GM13976 (cell line): Measurements from ENCODE around the gene ITPA.

Experiments used
- DNase-seq: peaks from one replicate; pipeline ENCODE4 v3.0.0; 2012; ENCODE audit warnings: low spot score
- CTCF ChIP-seq: IDR thresholded peaks from 2 replicates; pipeline ENCODE4 v1.5.1; 2012; ENCODE audit warnings: borderline replicate concordance, mild to moderate bottlenecking; ENCODE audit not compliant: insufficient read depth; ENCODE audit errors: extremely low read depth, missing control alignments, control extremely low read depth
- in situ Hi-C: fragments of 300-500 bp; cut with MboI; formaldehyde crosslinking; loops from one replicate; pipeline ENCODE4 v1.12.0; 2022; ENCODE audit warnings: low sequenced_read_pairs, mixed read lengths, inconsistent platforms; ENCODE audit not compliant: unreplicated experiment

ITPA gene

DNA sequence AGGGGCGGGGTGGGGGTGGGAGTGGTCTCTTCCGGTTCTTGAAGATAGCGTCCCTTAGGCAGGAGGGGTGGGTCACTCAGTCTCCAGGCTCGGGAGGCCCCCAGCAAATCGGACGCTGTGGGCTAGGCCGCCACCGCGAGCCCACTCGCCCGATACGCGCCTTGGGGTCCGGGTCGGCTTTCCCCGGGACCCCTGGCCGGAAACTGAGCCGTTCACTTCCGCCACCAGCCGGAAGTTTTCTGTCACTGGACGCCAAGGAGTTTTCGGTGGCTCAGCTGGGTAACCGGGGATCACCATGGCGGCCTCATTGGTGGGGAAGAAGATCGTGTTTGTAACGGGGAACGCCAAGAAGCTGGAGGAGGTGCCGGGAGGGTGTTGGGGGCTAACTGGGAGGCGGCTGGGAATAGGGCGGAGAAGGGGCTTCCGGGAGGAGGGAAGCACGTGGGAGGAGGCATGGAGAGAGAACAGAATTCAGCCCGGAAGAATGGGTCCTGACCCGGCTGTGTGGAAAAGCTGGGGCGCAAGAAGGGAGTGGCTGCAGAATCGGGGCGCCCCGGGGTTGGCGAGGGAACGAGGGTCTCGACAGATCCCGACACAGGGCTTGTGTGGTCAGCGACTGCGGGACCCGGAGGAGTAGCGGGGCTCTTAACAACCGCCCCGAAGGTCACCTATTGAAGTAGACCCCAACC, at the start of gene ITPA:
Gene ITPA (plus strand): TSS at position 242 of the 689 bp plus-strand sequence. CDS start 54 bp downstream, at position 296.
- in situ Hi-C loops: no loop called here
- no peak for TF ChIP-seq CTCF
- peak; percentile 88 for DNase-seq

DNA sequence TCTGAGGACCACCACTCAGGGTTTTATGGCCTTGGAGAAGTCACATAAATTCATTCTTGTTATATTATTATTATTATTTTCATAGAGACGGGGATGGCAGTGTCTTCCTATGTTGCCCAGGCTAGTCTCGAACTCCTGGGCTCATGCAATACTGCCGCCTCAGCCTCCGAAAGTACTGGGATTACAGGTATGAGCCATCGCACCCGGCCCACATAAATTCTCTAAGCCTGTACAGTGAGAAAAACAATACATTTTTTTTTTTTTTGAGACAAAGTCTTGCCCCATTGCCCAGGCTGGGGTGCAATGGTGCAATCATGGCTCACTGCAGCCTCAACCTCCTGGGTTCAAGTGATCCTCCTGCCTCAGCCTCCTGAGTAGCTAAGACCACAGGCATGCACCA, 48.9 kb upstream of the ITPA start:
- no peak for DNase-seq
- in situ Hi-C loops: no loop called here
- TF ChIP-seq CTCF: no peak

GRCh38 chr20:3161316-3162079, 47.8 kb upstream of the ITPA start:
- TF ChIP-seq CTCF: no peak
- DNase-seq: no peak
- in situ Hi-C loops: no loop called here

DNA sequence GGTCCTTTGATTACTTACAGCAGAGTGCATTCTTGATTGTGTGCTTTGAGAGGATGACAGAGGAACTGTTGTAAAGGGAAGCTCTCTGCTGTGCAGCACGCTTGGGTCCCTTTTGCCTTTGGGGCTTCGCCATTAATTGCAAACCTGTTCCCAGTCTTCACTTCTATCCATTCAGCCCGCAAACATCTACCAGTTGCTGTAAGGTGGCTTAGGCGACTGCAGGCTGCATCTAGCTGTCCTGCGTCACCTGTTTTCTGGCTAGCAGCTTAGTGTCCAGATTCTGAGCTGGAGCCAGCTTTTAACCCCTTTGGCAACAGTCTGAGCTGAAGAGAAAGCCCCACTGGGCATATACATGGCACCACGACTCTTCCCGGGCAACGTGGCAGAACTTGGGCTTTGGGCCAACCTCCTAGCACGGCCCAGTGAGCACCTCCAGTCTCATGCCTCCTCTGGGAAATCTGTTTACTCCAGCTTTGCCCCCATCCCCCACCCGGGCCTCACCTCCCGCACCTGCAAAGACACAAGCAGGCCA, 47.2 kb upstream of the ITPA start:
- no peak for DNase-seq
- no peak for TF ChIP-seq CTCF

GRCh38 chr20:3163099-3164042, 45.9 kb upstream of the ITPA start:
- in situ Hi-C loops: no loop called here
- DNase-seq: no peak
- TF ChIP-seq CTCF: no peak

More for the DNA sequence above, 47.2 kb upstream of the ITPA start:
- in situ Hi-C loops: no loop called here

GRCh38 chr20:3164043-3164762, 45.1 kb upstream of the ITPA start:
- peak; percentile 22 for DNase-seq
- no peak for TF ChIP-seq CTCF
- in situ Hi-C loops: no loop called here
